Neural progenitor cell (in vitro differentiated cells): ENCODE data around the gene HOXC9. TPM values are rescaled to one million over a fixed set of nuclear protein-coding genes. Genes with fewer than 3 reads are reported as not detected.

Source experiments
- DNase-seq: peaks from one replicate; pipeline ENCODE4 v3.0.0-alpha.2; 2016; ENCODE audit warnings: low spot score
- H2AFZ ChIP-seq: fragments of 200-600 bp; sonication (generic); replicated peaks from 2 replicates; pipeline ENCODE4 v1.6.1; 2016; ENCODE audit warnings: antibody characterized with exemption
- H3F3A ChIP-seq: fragments of 200-600 bp; sonication (generic); 2 replicates; pipeline ENCODE4 v1.6.1; 2016; ENCODE audit warnings: antibody characterized with exemption, low read depth
- H3K27ac ChIP-seq: fragments of 200-600 bp; sonication (generic); 2 replicates; pipeline ENCODE4 v1.5.1; 2016; ENCODE audit warnings: mild to moderate bottlenecking
- H3K27me3 ChIP-seq: fragments of 200-600 bp; sonication (generic); 2 replicates; pipeline ENCODE4 v1.6.1; 2016; ENCODE audit warnings: mild to moderate bottlenecking, moderate library complexity
- H3K36me3 ChIP-seq: fragments of 200-600 bp; sonication (generic); 2 replicates; pipeline ENCODE4 v1.5.1; 2016
- H3K4me1 ChIP-seq: fragments of 200-600 bp; sonication (generic); 2 replicates; pipeline ENCODE4 v1.6.1; 2016; ENCODE audit warnings: mixed run types
- H3K4me2 ChIP-seq: fragments of 200-600 bp; sonication (generic); 2 replicates; pipeline ENCODE4 v1.6.1; 2016
- H3K4me3 ChIP-seq: fragments of 200-600 bp; sonication (generic); 2 replicates; pipeline ENCODE4 v1.5.1; 2016
- H3K79me2 ChIP-seq: fragments of 200-600 bp; sonication (generic); 2 replicates; pipeline ENCODE4 v1.6.1; 2016; ENCODE audit warnings: low read depth
- H3K9ac ChIP-seq: fragments of 200-600 bp; sonication (generic); 2 replicates; pipeline ENCODE4 v1.6.1; 2016
- H3K9me3 ChIP-seq: fragments of 200-600 bp; sonication (generic); 2 replicates; pipeline ENCODE4 v1.5.1; 2016; ENCODE audit warnings: low read depth
- H4K20me1 ChIP-seq: fragments of 200-600 bp; sonication (generic); 2 replicates; pipeline ENCODE4 v1.6.1; 2016; ENCODE audit warnings: low read depth
- H3K27ac Mint-ChIP-seq: 3 replicates; pipeline ENCODE4 v1.8.0; 2021; ENCODE audit warnings: mixed read lengths
- H3K27me3 Mint-ChIP-seq: 2 replicates; pipeline ENCODE4 v1.8.0; 2022; ENCODE audit warnings: low read depth, mild to moderate bottlenecking, inconsistent platforms, moderate library complexity, mixed read lengths; ENCODE audit not compliant: insufficient read depth
- H3K36me3 Mint-ChIP-seq: 3 replicates; pipeline ENCODE4 v1.8.0; 2021; ENCODE audit warnings: mixed read lengths
- H3K4me1 Mint-ChIP-seq: 3 replicates; pipeline ENCODE4 v1.8.0; 2021; ENCODE audit warnings: mixed read lengths
- H3K4me3 Mint-ChIP-seq: 3 replicates; pipeline ENCODE4 v1.8.0; 2021; ENCODE audit warnings: mild to moderate bottlenecking, moderate library complexity, mixed read lengths
- H3K9me3 Mint-ChIP-seq: 3 replicates; pipeline ENCODE4 v1.8.0; 2020; ENCODE audit warnings: mixed read lengths
- EZH2 ChIP-seq: fragments of 200-600 bp; sonication (generic); IDR thresholded peaks from 2 replicates; pipeline ENCODE4 v1.6.1; 2017; ENCODE audit warnings: antibody characterized with exemption, mild to moderate bottlenecking, moderate library complexity
- EZH2phosphoT487 ChIP-seq: fragments of 200-600 bp; sonication (generic); IDR thresholded peaks from 2 replicates; pipeline ENCODE4 v1.6.1; 2017; ENCODE audit warnings: antibody characterized with exemption
- total RNA-seq: library from RNA; depleted of rRNA; stranded (reverse); fragments of >200 nt; gene quantifications from 2 replicates; pipeline ENCODE4 v1.2.3, GENCODE V29; 2015; ENCODE audit warnings: low replicate concordance
- TF ChIP-seq, protein P1 (sequence below): fragments of 200-600 bp; sonication (generic); IDR thresholded peaks from 2 replicates; pipeline ENCODE4 v1.5.1; 2017; ENCODE audit warnings: antibody characterized with exemption, mild to moderate bottlenecking

Gene HOXC9
- total RNA-seq, 1 donor from 2014 or later: not detected

DNA sequence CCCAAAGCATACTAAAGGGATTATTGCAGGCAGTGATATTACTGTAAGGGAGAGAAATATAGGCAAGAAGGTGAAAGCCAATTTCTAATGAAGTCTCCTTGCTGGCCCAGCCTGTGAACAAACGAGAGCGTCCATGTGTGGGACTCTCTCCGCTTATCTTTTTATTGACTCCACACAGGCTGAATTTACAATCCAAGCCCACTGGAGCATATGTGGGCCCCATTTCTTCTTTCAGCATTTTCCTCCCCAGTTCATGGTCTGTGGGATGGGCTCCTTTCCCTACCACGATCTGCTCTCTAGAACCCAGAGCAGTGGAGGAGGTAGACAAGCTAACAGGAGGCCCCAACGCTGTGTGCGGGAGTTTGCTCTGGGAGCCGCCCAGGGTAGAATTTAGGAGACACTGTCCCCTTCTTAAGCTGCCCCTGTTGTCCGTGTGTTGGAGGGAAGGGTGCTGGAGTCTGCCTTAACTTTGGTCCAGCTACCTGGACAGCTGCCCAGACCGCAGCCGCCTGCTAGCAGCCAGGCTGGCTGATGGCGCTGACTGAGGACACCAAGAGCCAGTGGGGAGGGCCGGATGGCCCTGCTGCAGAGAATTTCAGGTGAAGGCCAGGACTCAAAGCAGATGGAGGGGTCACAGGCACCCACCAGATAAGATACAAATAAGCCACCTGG lies 30.2 kb upstream of the HOXC9 start:
- Histone ChIP-seq H3K27me3 (peaks cover 100% of the 10 kb centered on the region), H3K79me2 (no peaks in the 10 kb centered on the region), H3K4me2 (no peak overlapping the region), H3F3A (no peaks in the 10 kb centered on the region), H3K27ac (no peak overlapping the region), H3K36me3 (no peaks in the 10 kb centered on the region), H2AFZ (no peak overlapping the region), H3K9ac (no peak overlapping the region), H4K20me1 (peaks cover 93% of the 10 kb centered on the region), H3K4me1 (no peaks in the 10 kb centered on the region), H3K4me3 (no peak overlapping the region), H3K9me3 (no peaks in the 10 kb centered on the region)
- H3K9me3 Mint-ChIP-seq: peaks cover 10% of the 10 kb centered on the region
- H3K27ac Mint-ChIP-seq: no peak overlapping the region
- H3K4me3 Mint-ChIP-seq: no peak overlapping the region
- peaks cover 95% of the 10 kb centered on the region for H3K27me3 Mint-ChIP-seq
- no peaks in the 10 kb centered on the region for H3K4me1 Mint-ChIP-seq
- H3K36me3 Mint-ChIP-seq: no peaks in the 10 kb centered on the region
- no peak for DNase-seq
- TF ChIP-seq, protein P1, sequence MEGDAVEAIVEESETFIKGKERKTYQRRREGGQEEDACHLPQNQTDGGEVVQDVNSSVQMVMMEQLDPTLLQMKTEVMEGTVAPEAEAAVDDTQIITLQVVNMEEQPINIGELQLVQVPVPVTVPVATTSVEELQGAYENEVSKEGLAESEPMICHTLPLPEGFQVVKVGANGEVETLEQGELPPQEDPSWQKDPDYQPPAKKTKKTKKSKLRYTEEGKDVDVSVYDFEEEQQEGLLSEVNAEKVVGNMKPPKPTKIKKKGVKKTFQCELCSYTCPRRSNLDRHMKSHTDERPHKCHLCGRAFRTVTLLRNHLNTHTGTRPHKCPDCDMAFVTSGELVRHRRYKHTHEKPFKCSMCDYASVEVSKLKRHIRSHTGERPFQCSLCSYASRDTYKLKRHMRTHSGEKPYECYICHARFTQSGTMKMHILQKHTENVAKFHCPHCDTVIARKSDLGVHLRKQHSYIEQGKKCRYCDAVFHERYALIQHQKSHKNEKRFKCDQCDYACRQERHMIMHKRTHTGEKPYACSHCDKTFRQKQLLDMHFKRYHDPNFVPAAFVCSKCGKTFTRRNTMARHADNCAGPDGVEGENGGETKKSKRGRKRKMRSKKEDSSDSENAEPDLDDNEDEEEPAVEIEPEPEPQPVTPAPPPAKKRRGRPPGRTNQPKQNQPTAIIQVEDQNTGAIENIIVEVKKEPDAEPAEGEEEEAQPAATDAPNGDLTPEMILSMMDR: no peak
- peak; percentile 18 for TF ChIP-seq EZH2phosphoT487

DNA sequence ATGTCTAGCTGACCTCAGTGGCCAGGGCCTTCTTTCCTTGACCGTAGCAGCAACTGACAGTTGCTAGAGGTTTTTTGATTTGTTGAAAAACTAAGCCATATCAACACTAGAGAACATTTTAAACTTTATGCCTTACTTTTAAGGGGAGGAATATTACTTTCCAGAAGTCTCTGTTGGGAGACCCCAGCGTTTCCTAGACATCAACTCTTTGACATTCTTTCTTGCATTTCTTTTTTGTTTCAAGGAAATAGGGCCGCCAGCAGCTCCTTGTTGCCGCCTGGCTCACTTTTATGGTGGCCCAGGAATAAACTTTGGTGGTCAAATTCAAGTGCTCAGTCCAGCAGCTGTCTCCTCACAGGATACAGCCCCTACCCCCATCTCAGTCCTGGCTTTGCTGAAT lies 29.5 kb upstream of the HOXC9 start:
- no peak overlapping the region for H2AFZ ChIP-seq
- no peak overlapping the region for H3K4me3 ChIP-seq
- Mint-ChIP-seq H3K27ac (no peak overlapping the region), H3K9me3 (peaks cover 10% of the 10 kb centered on the region), H3K4me1 (no peaks in the 10 kb centered on the region), H3K27me3 (peaks cover 94% of the 10 kb centered on the region), H3K4me3 (no peak overlapping the region), H3K36me3 (no peaks in the 10 kb centered on the region)
- H3F3A ChIP-seq: no peaks in the 10 kb centered on the region
- no peak overlapping the region for H3K4me2 ChIP-seq
- peaks cover 90% of the 10 kb centered on the region for H4K20me1 ChIP-seq
- H3K4me1 ChIP-seq: no peaks in the 10 kb centered on the region
- no peak overlapping the region for H3K9ac ChIP-seq
- H3K27ac ChIP-seq: no peak overlapping the region
- TF ChIP-seq, protein P1: no peak
- TF ChIP-seq EZH2: peak; percentile 36
- peak; percentile 42 for TF ChIP-seq EZH2phosphoT487
- H3K36me3 ChIP-seq: no peaks in the 10 kb centered on the region
- no peaks in the 10 kb centered on the region for H3K79me2 ChIP-seq
- DNase-seq: no peak
- H3K9me3 ChIP-seq: no peaks in the 10 kb centered on the region
- peaks cover 100% of the 10 kb centered on the region for H3K27me3 ChIP-seq

DNA sequence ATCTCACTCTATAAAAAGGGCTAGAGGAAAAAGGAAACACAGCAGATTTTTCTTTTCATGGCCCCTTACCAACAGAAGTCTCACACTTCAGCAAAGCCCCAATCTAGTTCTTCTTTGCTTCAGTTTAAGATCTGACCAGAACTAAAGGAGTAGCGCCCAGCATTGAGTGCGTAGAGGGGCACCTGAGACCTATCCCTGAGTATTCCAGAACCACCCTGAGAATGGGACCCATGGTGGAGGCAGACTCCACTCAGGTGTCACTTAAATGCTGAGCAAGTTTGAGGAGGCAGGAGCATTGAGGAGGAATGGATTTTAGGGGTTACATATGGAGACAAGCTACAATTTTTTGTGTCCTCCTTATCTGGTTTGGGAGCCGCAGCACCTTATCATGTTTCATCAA lies 28.8 kb upstream of the HOXC9 start:
- Histone ChIP-seq H2AFZ (no peak overlapping the region), H3K36me3 (no peaks in the 10 kb centered on the region), H3K27me3 (peaks cover 100% of the 10 kb centered on the region), H4K20me1 (peaks cover 92% of the 10 kb centered on the region), H3K9me3 (no peaks in the 10 kb centered on the region), H3K27ac (no peak overlapping the region), H3F3A (no peaks in the 10 kb centered on the region), H3K79me2 (no peaks in the 10 kb centered on the region), H3K4me2 (no peak overlapping the region), H3K4me3 (no peak overlapping the region), H3K4me1 (no peaks in the 10 kb centered on the region), H3K9ac (no peak overlapping the region)
- no peak for DNase-seq
- Mint-ChIP-seq H3K4me3 (no peak overlapping the region), H3K27me3 (peaks cover 94% of the 10 kb centered on the region), H3K4me1 (no peaks in the 10 kb centered on the region), H3K27ac (no peak overlapping the region), H3K9me3 (peaks cover 10% of the 10 kb centered on the region), H3K36me3 (no peaks in the 10 kb centered on the region)
- TF ChIP-seq EZH2: no peak
- TF ChIP-seq EZH2phosphoT487: no peak

DNA sequence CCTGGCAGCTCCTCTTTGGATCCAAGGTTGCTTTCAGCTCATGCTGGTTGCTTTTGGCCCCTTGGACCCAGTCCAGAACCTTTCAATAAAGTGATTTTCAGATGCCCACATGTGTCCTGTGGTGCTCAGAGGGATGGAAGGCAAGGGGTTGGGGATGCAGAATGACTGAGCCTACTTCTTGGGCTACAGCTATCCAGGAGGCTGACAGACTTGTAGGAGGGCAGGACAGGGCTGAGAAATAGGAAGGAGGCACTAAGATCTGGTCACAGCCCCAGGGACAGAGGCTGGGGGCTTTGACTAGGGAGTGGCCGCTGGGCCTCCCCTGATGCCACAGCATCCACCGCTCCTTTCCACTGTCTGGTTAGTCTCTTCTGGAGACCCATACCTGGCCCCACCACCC lies 28.3 kb upstream of the HOXC9 start:
- Histone ChIP-seq H4K20me1 (peaks cover 91% of the 10 kb centered on the region), H2AFZ (no peak overlapping the region), H3K27me3 (peaks cover 100% of the 10 kb centered on the region), H3K36me3 (no peaks in the 10 kb centered on the region), H3K4me3 (no peak overlapping the region), H3K4me1 (no peaks in the 10 kb centered on the region), H3K9me3 (no peaks in the 10 kb centered on the region), H3K27ac (no peak overlapping the region), H3K79me2 (no peaks in the 10 kb centered on the region), H3K9ac (no peak overlapping the region), H3F3A (no peaks in the 10 kb centered on the region), H3K4me2 (no peak overlapping the region)
- Mint-ChIP-seq H3K4me3 (no peak overlapping the region), H3K27ac (no peak overlapping the region), H3K9me3 (peaks cover 10% of the 10 kb centered on the region), H3K4me1 (no peaks in the 10 kb centered on the region), H3K36me3 (no peaks in the 10 kb centered on the region), H3K27me3 (peaks cover 94% of the 10 kb centered on the region)
- no peak for TF ChIP-seq EZH2phosphoT487
- TF ChIP-seq, protein P1: no peak
- peak; percentile 51 for TF ChIP-seq EZH2
- no peak for DNase-seq
